Breast epithelium (tissue), 4 donors: ENCODE measurements around the gene SDK1. TPM values are rescaled to one million over a fixed set of nuclear protein-coding genes. Genes with fewer than 3 reads are reported as not detected.

Source experiments
- DNase-seq, 2 donors: peaks; one replicate each; pipeline ENCODE4 v3.0.0-alpha.2; 2019; ENCODE audit warnings: low spot score in 2 of 2
- H3K27ac ChIP-seq, 2 donors: fragments of 200-600 bp; sonication (generic) in 1 of 2; one replicate each; pipeline ENCODE4 v1.5.1; 2016 to 2019; ENCODE audit warnings: mild to moderate bottlenecking in 1 of 2
- H3K27me3 ChIP-seq, 2 donors: fragments of 200-600 bp; sonication (generic) in 1 of 2; one replicate each; pipeline versions ENCODE4 v1.5.1 to v1.6.0; 2017 to 2019; ENCODE audit warnings: control low read depth in 1 of 2, mild to moderate bottlenecking in 1 of 2
- H3K36me3 ChIP-seq: fragments of 200-600 bp; one replicate; pipeline ENCODE4 v1.5.1; 2019
- H3K4me1 ChIP-seq, 2 donors: fragments of 200-600 bp; sonication (generic); one replicate each; pipeline ENCODE4 v1.5.1; 2016 to 2019; ENCODE audit warnings: control low read depth in 1 of 2
- H3K4me3 ChIP-seq, 3 donors: fragments of 200-600 bp; sonication (generic); 1 replicate in 2 of 3; 2 replicates in 1 of 3; pipeline ENCODE4 v1.5.1; 2016 to 2019; ENCODE audit warnings: mild to moderate bottlenecking in 3 of 3, moderate library complexity in 2 of 3
- H3K9me3 ChIP-seq, 2 donors: fragments of 200-600 bp; sonication (generic) in 1 of 2; one replicate each; pipeline ENCODE4 v1.5.1; 2016 to 2019; ENCODE audit warnings: control low read depth in 1 of 2
- POLR2A ChIP-seq: fragments of 450-650 bp; IDR thresholded peaks from one replicate; pipeline ENCODE4 v1.6.1; 2016; ENCODE audit warnings: antibody characterized with exemption, mild to moderate bottlenecking, moderate library complexity
- POLR2AphosphoS5 ChIP-seq, 3 donors: sonication (generic); formaldehyde crosslinking; IDR thresholded peaks; one replicate each; pipeline ENCODE4 v1.6.1; 2017; ENCODE audit warnings: antibody characterized with exemption in 3 of 3
- intact Hi-C: fragments of 100-400 bp; cut with DNase I; formaldehyde crosslinking; loops from one replicate; pipeline ENCODE4 v1.15.1; 2023; ENCODE audit warnings: low total_unique reads
- total RNA-seq, 3 donors: library from RNA; depleted of rRNA; stranded (reverse); fragments of >200 nt; gene quantifications; one replicate each; pipeline ENCODE4 v1.1.0, GENCODE V29; 2016
- TF ChIP-seq, protein P1 (sequence below), 3 donors: fragments of 450-650 bp; IDR thresholded peaks; one replicate each; pipeline ENCODE4 v1.5.1; 2016 to 2017; ENCODE audit warnings: antibody characterized with exemption in 3 of 3, mild to moderate bottlenecking in 3 of 3, moderate library complexity in 3 of 3

Gene SDK1
- total RNA-seq, 3 donors from 2014 or later: 3.7 to 18.2 (median 6.6) TPM

GRCh38 chr7:3942276-3942675, 641.2 kb downstream of the SDK1 start:
- DNase-seq: no peak
- intact Hi-C loops: no loop called here

GRCh38 chr7:3942816-3943745, 642.0 kb downstream of the SDK1 start:
- H3K9me3 ChIP-seq: peaks cover 7 to 10% of the 10 kb centered on the region in 2 donors
- H3K27me3 ChIP-seq: no peaks in the 10 kb centered on the region
- intact Hi-C loops: no loop called here
- DNase-seq: no peak
- no peak overlapping the region for H3K27ac ChIP-seq
- TF ChIP-seq, protein P1, sequence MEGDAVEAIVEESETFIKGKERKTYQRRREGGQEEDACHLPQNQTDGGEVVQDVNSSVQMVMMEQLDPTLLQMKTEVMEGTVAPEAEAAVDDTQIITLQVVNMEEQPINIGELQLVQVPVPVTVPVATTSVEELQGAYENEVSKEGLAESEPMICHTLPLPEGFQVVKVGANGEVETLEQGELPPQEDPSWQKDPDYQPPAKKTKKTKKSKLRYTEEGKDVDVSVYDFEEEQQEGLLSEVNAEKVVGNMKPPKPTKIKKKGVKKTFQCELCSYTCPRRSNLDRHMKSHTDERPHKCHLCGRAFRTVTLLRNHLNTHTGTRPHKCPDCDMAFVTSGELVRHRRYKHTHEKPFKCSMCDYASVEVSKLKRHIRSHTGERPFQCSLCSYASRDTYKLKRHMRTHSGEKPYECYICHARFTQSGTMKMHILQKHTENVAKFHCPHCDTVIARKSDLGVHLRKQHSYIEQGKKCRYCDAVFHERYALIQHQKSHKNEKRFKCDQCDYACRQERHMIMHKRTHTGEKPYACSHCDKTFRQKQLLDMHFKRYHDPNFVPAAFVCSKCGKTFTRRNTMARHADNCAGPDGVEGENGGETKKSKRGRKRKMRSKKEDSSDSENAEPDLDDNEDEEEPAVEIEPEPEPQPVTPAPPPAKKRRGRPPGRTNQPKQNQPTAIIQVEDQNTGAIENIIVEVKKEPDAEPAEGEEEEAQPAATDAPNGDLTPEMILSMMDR (IDR thresholded peaks at IDR 0.05): no peak
- TF ChIP-seq POLR2AphosphoS5 (IDR thresholded peaks at IDR 0.05): no peak
- no peak for TF ChIP-seq POLR2A
- H3K36me3 ChIP-seq: no peaks in the 10 kb centered on the region
- no peaks in the 10 kb centered on the region for H3K4me1 ChIP-seq
- H3K4me3 ChIP-seq: peak overlapping the region in 1 of 3 donors; percentile 5

More at GRCh38 chr7:3942276-3942675, 641.2 kb downstream of the SDK1 start:
- Histone ChIP-seq H3K27me3 (no peaks in the 10 kb centered on the region), H3K4me3 (no peak overlapping the region), H3K4me1 (no peaks in the 10 kb centered on the region), H3K27ac (no peak overlapping the region), H3K9me3 (peaks cover 7 to 10% of the 10 kb centered on the region in 2 donors), H3K36me3 (no peaks in the 10 kb centered on the region)
- TF ChIP-seq, protein P1 (IDR thresholded peaks at IDR 0.05): no peak
- TF ChIP-seq POLR2AphosphoS5 (IDR thresholded peaks at IDR 0.05): no peak
- no peak for TF ChIP-seq POLR2A

DNA sequence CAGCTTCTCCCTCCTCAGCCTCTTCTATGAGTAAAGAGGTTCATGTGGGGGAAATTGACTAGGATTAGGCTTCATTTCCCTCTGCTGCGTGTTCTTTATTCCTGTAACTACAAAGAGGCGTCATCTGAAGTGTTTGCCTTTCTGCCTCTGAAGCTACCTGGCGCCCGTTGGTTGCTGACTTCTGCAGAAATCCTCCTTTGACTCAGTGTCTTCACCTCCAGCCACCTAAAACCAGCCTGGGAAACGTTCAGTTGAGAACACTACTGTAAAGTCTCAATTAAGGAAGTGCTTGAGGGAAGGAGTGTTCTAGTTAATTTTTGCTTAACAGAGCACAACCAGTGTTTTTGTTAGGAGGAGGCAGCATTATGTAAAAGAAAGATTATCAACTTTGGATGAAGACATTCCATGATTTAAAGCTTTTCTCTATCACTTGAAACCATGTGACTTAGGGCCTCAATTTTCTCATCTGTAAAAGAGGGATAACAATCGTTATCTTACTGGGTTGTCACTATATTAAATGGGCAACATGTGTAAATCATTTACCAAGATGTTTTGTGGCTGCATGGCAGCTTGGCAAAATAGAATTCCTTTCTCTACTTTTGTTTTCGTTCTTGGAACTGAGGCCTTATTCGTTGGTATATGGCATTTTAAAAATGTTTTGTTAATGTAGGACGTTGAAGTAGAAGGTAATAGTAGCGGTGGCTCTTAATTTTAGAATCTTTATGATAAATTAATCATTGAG, 642.9 kb downstream of the SDK1 start:
- Histone ChIP-seq H3K4me3 (peak overlapping the region in 1 of 3 donors; percentile 5), H3K27ac (no peak overlapping the region), H3K36me3 (no peaks in the 10 kb centered on the region), H3K27me3 (no peaks in the 10 kb centered on the region), H3K4me1 (no peaks in the 10 kb centered on the region), H3K9me3 (peaks cover 7 to 10% of the 10 kb centered on the region in 2 donors)
- TF ChIP-seq POLR2AphosphoS5 (IDR thresholded peaks at IDR 0.05) (no peak), POLR2A (no peak)
- TF ChIP-seq, protein P1 (IDR thresholded peaks at IDR 0.05): no peak
- intact Hi-C loops: no loop called here
- DNase-seq: no peak

DNA sequence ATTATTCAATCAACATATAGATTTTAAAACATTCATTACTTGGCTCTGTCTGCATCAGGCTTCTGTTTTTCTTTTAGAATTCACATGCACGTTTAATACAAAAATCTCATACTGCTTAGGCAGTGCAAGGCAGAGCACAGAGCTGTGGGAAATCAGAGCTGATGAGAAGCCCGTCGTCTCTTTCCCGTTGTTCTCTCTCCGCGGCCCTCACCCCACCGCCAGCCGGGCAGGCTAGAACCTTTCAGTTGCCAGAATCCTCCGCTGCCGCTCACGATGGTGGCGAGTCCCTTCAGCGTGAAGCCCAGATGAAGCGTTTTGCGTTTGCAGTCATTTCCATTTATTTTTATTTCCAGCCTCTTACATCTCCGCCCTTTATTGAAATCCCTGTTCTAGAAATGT, 648.2 kb downstream of the SDK1 start:
- Histone ChIP-seq H3K27ac (no peak overlapping the region), H3K27me3 (no peaks in the 10 kb centered on the region), H3K4me1 (no peaks in the 10 kb centered on the region), H3K9me3 (peaks cover 7 to 10% of the 10 kb centered on the region in 2 donors), H3K4me3 (no peak overlapping the region), H3K36me3 (no peaks in the 10 kb centered on the region)
- TF ChIP-seq, protein P1 (IDR thresholded peaks at IDR 0.05): no peak
- TF ChIP-seq POLR2AphosphoS5 (IDR thresholded peaks at IDR 0.05) (no peak), POLR2A (no peak)
- DNase-seq: no peak
- intact Hi-C loops: no loop called here
